ENCODE results near the gene DLGAP3. TPM values are rescaled to one million over a fixed set of nuclear protein-coding genes. Genes with fewer than 3 reads are reported as not detected.

The DLGAP3 gene
- total and polyA plus RNA-seq, 2 donors (not counting 3 experiments of a cell fraction or from before 2014, with no cell fraction given), result 0.04 to 0.20 TPM

DNA sequence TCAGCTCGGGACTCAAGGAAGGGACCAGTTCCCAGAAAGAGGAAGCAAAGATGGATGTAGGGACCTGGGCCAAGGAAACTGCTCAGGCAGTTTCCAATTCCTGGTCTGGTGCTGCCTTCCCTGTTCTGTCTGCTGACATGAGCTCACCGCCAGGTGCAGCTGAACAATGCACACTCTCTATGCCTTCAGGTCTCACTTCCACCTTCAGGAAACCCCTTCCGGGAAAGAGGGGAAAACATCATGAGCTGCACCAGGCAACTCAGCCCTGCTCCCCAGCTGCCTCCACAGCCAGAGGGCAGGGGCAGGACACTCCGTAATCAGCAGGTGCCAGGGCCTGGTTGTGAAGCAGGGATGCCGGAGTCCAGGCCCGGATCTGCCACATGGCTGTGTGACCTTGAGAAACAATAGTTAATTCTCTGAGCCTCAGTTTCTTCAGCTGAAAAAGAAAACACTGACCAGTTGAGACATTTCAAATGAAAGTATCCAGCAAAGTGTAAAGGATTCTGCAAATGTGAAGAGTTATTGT lies 97.7 kb downstream of the DLGAP3 start:
- CTCF ChIA-PET, result interaction anchor here (0.8 to 1.3 kb wide), 4 partner anchors 11 to 29 kb away, joined by 3 to 4 read pairs (median 3); no protein-coding TSS in a partner anchor
- DNase-seq (ENCODE audit: low read depth, low spot score), result peak; percentile 82

More for the DNA sequence above, 97.7 kb downstream of the DLGAP3 start:
- no peak overlapping the region for H2AFZ ChIP-seq (ENCODE audit: low read depth, low read length)
- H3K9me1 ChIP-seq (replicated peaks; ENCODE audit: control insufficient read depth, extremely low read depth, insufficient read depth, low read length), result no peaks in the 10 kb centered on the region
- no peaks in the 10 kb centered on the region for H3K9me3 ChIP-seq (replicated peaks; ENCODE audit: control insufficient read depth, insufficient read depth, low read length)
- no peak overlapping the region for H3K9ac ChIP-seq (replicated peaks; ENCODE audit: extremely low read depth, insufficient read depth, low read length)
- dilution Hi-C loops (cut with MboI; ENCODE audit: extremely low pct_ligation_motif_present, low sequenced_read_pairs) (no loop called here), intact Hi-C loops (cut with micrococcal nuclease) (no loop called here)
- POLR2A ChIA-PET, result no interaction called here
- TF ChIP-seq, protein P1, sequence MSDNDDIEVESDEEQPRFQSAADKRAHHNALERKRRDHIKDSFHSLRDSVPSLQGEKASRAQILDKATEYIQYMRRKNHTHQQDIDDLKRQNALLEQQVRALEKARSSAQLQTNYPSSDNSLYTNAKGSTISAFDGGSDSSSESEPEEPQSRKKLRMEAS (IDR thresholded peaks at IDR 0.05; ENCODE audit: insufficient read depth, insufficient read length), result no peak
- TF ChIP-seq JUN (IDR thresholded peaks at IDR 0.05; ENCODE audit: borderline replicate concordance, insufficient read depth, insufficient read length, low read depth) (no peak), POLR2A (IDR thresholded peaks at IDR 0.05; ENCODE audit: low read depth, low read length) (no peak), FOS (IDR thresholded peaks at IDR 0.05; ENCODE audit: borderline replicate concordance, insufficient read depth, low read length) (no peak), EZH2 (IDR thresholded peaks at IDR 0.05; ENCODE audit: borderline replicate concordance, low read depth, low read length, severe bottlenecking) (no peak), POLR2AphosphoS5 (IDR thresholded peaks at IDR 0.05; ENCODE audit: insufficient read depth, low read depth, low read length) (no peak), GATA2 (IDR thresholded peaks at IDR 0.05; ENCODE audit: insufficient read depth, insufficient read length, low read depth, low read length) (no peak), MYC (IDR thresholded peaks at IDR 0.05; ENCODE audit: low read depth, low read length) (no peak)
- TF ChIP-seq, protein P2, sequence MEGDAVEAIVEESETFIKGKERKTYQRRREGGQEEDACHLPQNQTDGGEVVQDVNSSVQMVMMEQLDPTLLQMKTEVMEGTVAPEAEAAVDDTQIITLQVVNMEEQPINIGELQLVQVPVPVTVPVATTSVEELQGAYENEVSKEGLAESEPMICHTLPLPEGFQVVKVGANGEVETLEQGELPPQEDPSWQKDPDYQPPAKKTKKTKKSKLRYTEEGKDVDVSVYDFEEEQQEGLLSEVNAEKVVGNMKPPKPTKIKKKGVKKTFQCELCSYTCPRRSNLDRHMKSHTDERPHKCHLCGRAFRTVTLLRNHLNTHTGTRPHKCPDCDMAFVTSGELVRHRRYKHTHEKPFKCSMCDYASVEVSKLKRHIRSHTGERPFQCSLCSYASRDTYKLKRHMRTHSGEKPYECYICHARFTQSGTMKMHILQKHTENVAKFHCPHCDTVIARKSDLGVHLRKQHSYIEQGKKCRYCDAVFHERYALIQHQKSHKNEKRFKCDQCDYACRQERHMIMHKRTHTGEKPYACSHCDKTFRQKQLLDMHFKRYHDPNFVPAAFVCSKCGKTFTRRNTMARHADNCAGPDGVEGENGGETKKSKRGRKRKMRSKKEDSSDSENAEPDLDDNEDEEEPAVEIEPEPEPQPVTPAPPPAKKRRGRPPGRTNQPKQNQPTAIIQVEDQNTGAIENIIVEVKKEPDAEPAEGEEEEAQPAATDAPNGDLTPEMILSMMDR (IDR thresholded peaks at IDR 0.05; ENCODE audit: extremely low read depth in 1 of 2, insufficient read depth in 1 of 2, low read depth in 1 of 2, low read length in 2 of 2), result no peak
- BruUV-seq (replicated peaks), result no TSS peak
- no peak overlapping the region for H3K27ac ChIP-seq (ENCODE audit: insufficient read depth, low read depth, low read length)
- H3K36me3 ChIP-seq (ENCODE audit: control insufficient read depth in 2 of 2, extremely low read depth in 1 of 2, insufficient read depth in 2 of 2, low read length in 2 of 2), result no peaks in the 10 kb centered on the region
- FAIRE-seq, result no peak
- no peaks in the 10 kb centered on the region for H4K20me1 ChIP-seq (replicated peaks; ENCODE audit: control insufficient read depth, extremely low read depth, insufficient read depth, low read length)
- H3K4me2 ChIP-seq (ENCODE audit: insufficient read depth, low read length), result no peak overlapping the region
- H3K79me2 ChIP-seq (ENCODE audit: control insufficient read depth, insufficient read depth, low read length), result no peaks in the 10 kb centered on the region
- H3K4me1 ChIP-seq (ENCODE audit: control insufficient read depth, extremely low read depth, insufficient read depth, low read length), result peaks cover 2% of the 10 kb centered on the region
- peaks cover 0 to 2% of the 10 kb centered on the region in 2 experiments for H3K27me3 ChIP-seq (ENCODE audit: control insufficient read depth in 2 of 2, insufficient read depth in 2 of 2, low read length in 2 of 2)
- H3K4me3 ChIP-seq (replicated peaks in 1 of 3; ENCODE audit: insufficient read depth in 1 of 3, low read depth in 1 of 3, low read length in 3 of 3), result no peak overlapping the region
